Upper lobe of right lung (tissue), 1 donor: Measurements from ENCODE around the gene TMEM35B. TPM values are rescaled to one million over a fixed set of nuclear protein-coding genes. Genes with fewer than 3 reads are reported as not detected.
"Not testable (repeated sequence)": the region's sequence is repeated elsewhere in the genome, so short reads cannot be mapped to it uniquely, and the experiment has no call there.

ENCODE experiments used
- ATAC-seq: fragments of 200-7000 bp; cut with Tn5 transposase; one replicate; pipeline ENCODE4 v1.9.1; 2020; ENCODE audit warnings: mild to moderate bottlenecking, moderate library complexity
- DNase-seq: peaks from one replicate; pipeline ENCODE4 v3.0.0-alpha.2; 2020
- H3K27ac ChIP-seq: fragments of 200-600 bp; one replicate; pipeline ENCODE4 v1.8.0; 2022
- H3K27me3 ChIP-seq: fragments of 200-600 bp; one replicate; pipeline ENCODE4 v1.8.0; 2022; ENCODE audit warnings: mild to moderate bottlenecking
- H3K36me3 ChIP-seq: fragments of 200-600 bp; one replicate; pipeline ENCODE4 v1.8.0; 2022
- H3K4me1 ChIP-seq: fragments of 200-600 bp; one replicate; pipeline ENCODE4 v1.8.0; 2022
- H3K4me3 ChIP-seq: fragments of 200-600 bp; one replicate; pipeline ENCODE4 v1.8.0; 2022; ENCODE audit warnings: mild to moderate bottlenecking
- H3K9me3 ChIP-seq: fragments of 200-600 bp; one replicate; pipeline ENCODE4 v1.8.0; 2022
- intact Hi-C: fragments of 100-400 bp; cut with DNase I; formaldehyde crosslinking; loops from one replicate; pipeline ENCODE4 v1.11.0; 2022
- total RNA-seq: library from RNA; stranded (reverse); fragmentation: NEBNext Ultra II Directional; extraction: Animal tissue kit (Norgen Biotek cat#: 25700); gene quantifications from one replicate; pipeline ENCODE4 v1.2.1, GENCODE V29; 2021
- TF ChIP-seq, protein P1 (sequence below): fragments of 200-600 bp; IDR thresholded peaks from one replicate; pipeline ENCODE4 v1.8.0; 2022; ENCODE audit warnings: antibody characterized with exemption
- donor health status: DM: no; HTN: yes; CAD: no; lungs with severe emphysema.

TMEM35B gene
- total RNA-seq, 1 donor from 2014 or later = 50.9 TPM

DNA sequence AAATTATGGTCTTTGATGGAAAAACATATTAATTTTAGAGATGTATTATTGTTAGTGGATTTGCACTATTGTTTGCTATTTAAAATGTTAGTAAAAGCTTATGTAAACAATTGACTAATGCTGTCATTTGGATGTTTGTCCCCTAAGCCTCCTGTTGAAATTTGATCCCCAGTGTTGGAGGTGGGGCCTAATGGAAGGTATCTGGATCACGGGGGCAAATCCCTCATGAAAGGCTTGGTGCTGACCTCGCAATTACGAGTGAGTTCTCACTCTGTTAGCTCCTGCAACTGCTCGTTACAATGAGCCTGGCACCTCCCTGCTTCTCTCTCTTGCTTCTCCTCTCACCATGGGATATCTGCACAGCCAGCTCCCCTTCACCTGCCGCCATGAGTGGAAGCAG is 14.3 kb downstream of the TMEM35B start:
- DNase-seq (no peak), ATAC-seq (no peak)
- intact Hi-C loops = no loop called here
- H3K4me3 ChIP-seq = no peak overlapping the region
- H3K36me3 ChIP-seq = no peaks in the 10 kb centered on the region
- no peaks in the 10 kb centered on the region for H3K4me1 ChIP-seq
- TF ChIP-seq, protein P1, sequence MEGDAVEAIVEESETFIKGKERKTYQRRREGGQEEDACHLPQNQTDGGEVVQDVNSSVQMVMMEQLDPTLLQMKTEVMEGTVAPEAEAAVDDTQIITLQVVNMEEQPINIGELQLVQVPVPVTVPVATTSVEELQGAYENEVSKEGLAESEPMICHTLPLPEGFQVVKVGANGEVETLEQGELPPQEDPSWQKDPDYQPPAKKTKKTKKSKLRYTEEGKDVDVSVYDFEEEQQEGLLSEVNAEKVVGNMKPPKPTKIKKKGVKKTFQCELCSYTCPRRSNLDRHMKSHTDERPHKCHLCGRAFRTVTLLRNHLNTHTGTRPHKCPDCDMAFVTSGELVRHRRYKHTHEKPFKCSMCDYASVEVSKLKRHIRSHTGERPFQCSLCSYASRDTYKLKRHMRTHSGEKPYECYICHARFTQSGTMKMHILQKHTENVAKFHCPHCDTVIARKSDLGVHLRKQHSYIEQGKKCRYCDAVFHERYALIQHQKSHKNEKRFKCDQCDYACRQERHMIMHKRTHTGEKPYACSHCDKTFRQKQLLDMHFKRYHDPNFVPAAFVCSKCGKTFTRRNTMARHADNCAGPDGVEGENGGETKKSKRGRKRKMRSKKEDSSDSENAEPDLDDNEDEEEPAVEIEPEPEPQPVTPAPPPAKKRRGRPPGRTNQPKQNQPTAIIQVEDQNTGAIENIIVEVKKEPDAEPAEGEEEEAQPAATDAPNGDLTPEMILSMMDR = no peak
- H3K9me3 ChIP-seq = no peaks in the 10 kb centered on the region
- H3K27me3 ChIP-seq = no peaks in the 10 kb centered on the region
- H3K27ac ChIP-seq = no peak overlapping the region

DNA sequence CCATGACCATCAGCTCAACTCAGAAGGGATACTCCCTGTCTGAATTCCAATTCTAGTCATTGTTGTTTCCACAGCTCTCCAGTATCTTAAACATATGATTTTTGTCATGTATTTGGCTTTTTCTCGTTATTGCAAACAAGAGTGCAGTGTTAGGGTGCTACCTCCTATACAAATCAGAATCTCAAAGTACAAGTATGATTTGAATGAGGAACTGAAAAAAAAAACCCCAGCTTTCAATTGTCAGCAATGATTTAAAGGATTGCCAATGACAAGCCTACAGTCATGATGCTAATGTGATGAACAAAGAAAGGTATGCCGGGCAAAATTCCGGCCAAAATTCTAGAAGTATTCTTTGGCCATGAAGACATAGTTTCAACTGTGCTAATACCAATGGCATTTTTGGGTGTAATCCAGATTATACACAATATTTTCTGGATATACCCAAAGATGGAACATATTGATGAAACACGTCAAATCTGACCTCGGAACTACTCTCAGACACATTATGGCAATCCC is 14.9 kb downstream of the TMEM35B start:
- Histone ChIP-seq H3K4me3 (no peak overlapping the region), H3K9me3 (no peaks in the 10 kb centered on the region), H3K27ac (no peak overlapping the region), H3K36me3 (no peaks in the 10 kb centered on the region), H3K4me1 (no peaks in the 10 kb centered on the region), H3K27me3 (no peaks in the 10 kb centered on the region)
- DNase-seq = no peak
- ATAC-seq = no peak
- TF ChIP-seq, protein P1 = no peak
- intact Hi-C loops = no loop called here

GRCh38 chr1:34968297-34968696 is 16.9 kb downstream of the TMEM35B start:
- H3K9me3 ChIP-seq, H3K27me3 ChIP-seq, intact Hi-C loops, H3K4me3 ChIP-seq, ATAC-seq, DNase-seq, H3K36me3 ChIP-seq, H3K4me1 ChIP-seq, H3K27ac ChIP-seq: not testable (repeated sequence)

- ATAC-seq, H3K4me1 ChIP-seq, DNase-seq, H3K4me3 ChIP-seq, H3K9me3 ChIP-seq, H3K27ac ChIP-seq, H3K36me3 ChIP-seq, intact Hi-C loops, H3K27me3 ChIP-seq: not testable (repeated sequence)
These were observed 17.5 kb downstream of the TMEM35B start for GRCh38 chr1:34967672-34968071.

DNA sequence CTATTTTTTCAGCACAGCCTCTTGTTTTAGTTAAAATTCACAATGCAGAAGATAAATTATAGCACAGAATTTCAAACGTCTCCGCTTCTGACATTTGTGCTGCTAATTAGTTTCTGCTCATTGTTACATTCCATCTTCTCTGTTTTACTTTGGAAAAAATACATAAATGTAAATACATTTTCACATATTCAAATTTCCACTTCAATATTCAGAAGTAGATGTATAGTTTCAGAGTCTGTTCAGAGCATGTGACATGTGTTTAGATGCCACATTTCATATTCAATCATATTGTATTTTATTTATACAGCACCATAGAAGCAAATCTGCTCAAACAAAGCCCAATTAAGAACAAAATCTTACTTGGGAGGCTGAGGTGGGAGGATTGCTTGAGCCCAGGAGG is 19.6 kb downstream of the TMEM35B start:
- no peak for ATAC-seq
- H3K27ac ChIP-seq = no peak overlapping the region

DNA sequence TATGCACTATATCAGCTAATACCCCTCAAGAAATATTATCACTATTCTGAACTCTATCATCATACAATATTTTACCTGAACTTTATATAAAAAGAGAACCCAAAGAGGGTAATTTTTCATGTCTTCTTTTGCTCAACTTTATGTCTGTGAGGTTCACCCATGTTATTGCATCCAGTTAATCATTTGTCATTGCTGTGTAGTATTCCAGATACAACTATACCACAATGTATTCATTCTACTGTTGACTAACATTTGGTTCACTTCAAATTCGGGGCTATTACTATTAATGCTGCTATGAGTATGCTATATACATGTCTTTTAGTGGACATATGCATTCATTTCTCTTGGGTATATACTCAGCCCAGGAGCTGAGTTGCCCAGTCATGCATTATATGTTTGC is 34.7 kb downstream of the TMEM35B start:
- Histone ChIP-seq H3K9me3 (no peaks in the 10 kb centered on the region), H3K27me3 (no peaks in the 10 kb centered on the region), H3K4me1 (no peaks in the 10 kb centered on the region), H3K36me3 (no peaks in the 10 kb centered on the region), H3K27ac (no peak overlapping the region), H3K4me3 (no peak overlapping the region)
- no peak for ATAC-seq
- intact Hi-C loops = no loop called here
- no peak for DNase-seq
- TF ChIP-seq, protein P1 = no peak

More for the DNA sequence above, 19.6 kb downstream of the TMEM35B start:
- H3K4me3 ChIP-seq = no peak overlapping the region
- intact Hi-C loops = no loop called here
- H3K4me1 ChIP-seq = no peaks in the 10 kb centered on the region
- H3K9me3 ChIP-seq = no peaks in the 10 kb centered on the region
- DNase-seq = no peak
- H3K27me3 ChIP-seq = no peaks in the 10 kb centered on the region
- H3K36me3 ChIP-seq = no peaks in the 10 kb centered on the region
- TF ChIP-seq, protein P1 = no peak

- H3K4me3 ChIP-seq, H3K36me3 ChIP-seq, ATAC-seq, H3K9me3 ChIP-seq, H3K4me1 ChIP-seq, DNase-seq, H3K27me3 ChIP-seq, H3K27ac ChIP-seq, intact Hi-C loops: not testable (repeated sequence)
These were observed 36.4 kb downstream of the TMEM35B start for GRCh38 chr1:34948739-34949138.

DNA sequence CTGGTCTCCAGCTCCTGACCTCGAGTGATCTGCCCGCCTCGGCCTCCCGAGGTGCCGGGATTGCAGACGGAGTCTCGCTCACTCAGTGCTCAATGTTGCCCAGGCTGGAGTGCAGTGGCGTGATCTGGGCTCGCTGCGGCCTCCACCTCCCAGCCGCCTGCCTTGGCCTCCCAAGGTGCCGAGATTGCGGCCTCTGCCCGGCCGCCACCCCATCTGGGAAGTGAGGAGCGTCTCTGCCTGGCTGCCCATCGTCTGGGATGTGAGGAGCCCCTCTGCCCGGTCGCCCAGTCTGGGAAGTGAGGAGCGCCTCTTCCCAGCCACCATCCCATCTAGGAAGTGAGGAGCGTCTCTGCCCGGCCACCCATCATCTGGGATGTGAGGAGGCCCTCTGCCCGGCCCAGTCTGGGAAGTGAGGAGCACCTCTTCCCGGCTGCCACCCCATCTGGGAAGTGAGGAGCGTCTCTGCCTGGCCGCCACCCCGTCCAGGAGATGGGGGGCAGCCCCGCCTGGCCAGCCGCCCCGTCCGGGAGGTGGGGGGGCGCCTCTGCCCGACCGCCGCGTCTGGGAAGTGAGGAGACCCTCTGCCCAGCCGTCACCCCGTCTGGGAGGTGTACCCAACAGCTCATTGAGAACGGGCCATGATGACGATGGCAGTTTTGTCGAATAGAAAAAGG is 37.4 kb downstream of the TMEM35B start:
- H3K27me3 ChIP-seq, intact Hi-C loops, ATAC-seq, H3K4me3 ChIP-seq, DNase-seq, H3K4me1 ChIP-seq, H3K9me3 ChIP-seq, H3K27ac ChIP-seq, H3K36me3 ChIP-seq: not testable (repeated sequence)
